HCT116 (cell line): ENCODE measurements around the gene UQCR11. TPM values are rescaled to one million over a fixed set of nuclear protein-coding genes. Genes with fewer than 3 reads are reported as not detected.

Source experiments
- ATAC-seq: fragments of 200-7000 bp; cut with Tn5 transposase; 2 replicates; pipeline ENCODE4 v1.9.1; 2020; ENCODE audit warnings: mild to moderate bottlenecking, moderate library complexity
- BruUV-seq: library from RNA; stranded (reverse); fragments of 400-500 nt; replicated peaks from 2 replicates; lab custom pipeline; 2021; lab: Mats Ljungman, UMichigan
- CTCF ChIA-PET: fragments of 300-600 bp; sonication (Branson Sonifier 250); formaldehyde crosslinking; loops from one replicate; lab custom pipeline; 2021; ENCODE audit warnings: antibody characterized with exemption; lab: Charles Lee
- POLR2A ChIA-PET: fragments of 300-600, 350-600 bp; sonication (Branson Sonifier 250); formaldehyde crosslinking; loops from one replicate; lab custom pipeline; 2021; ENCODE audit warnings: antibody characterized with exemption; lab: Charles Lee
- RAD21 ChIA-PET, 2 experiments: fragments of 300-600 bp; sonication (Branson Sonifier 250); formaldehyde crosslinking; loops; one replicate each; lab custom pipeline; 2023; ENCODE audit warnings: low total read pairs in 2 of 2; ENCODE audit not compliant: uncharacterized antibody in 2 of 2, unreplicated experiment in 2 of 2, low non-redundant PET in 1 of 2; lab: Charles Lee
- DNase-seq: peaks from one replicate; pipeline ENCODE4 v3.0.0-alpha.2; 2010; ENCODE audit warnings: low read depth, low spot score
- H2AFZ ChIP-seq: fragments of 200-600 bp; shearing (Covaris generic), sonication (generic); 2 replicates; pipeline ENCODE4 v1.6.1; 2017; ENCODE audit warnings: low read depth, mixed run types, mixed read lengths, antibody characterized with exemption, low read length; ENCODE audit not compliant: poor library complexity, severe bottlenecking
- H3K27ac ChIP-seq: 2 replicates; pipeline ENCODE4 v1.5.1; 2012; ENCODE audit warnings: low read depth, low read length
- H3K27me3 ChIP-seq: fragments of 200-600 bp; sonication (generic); 2 replicates; pipeline ENCODE4 v1.6.1; 2016; ENCODE audit warnings: mixed run types, low read length, mixed read lengths; ENCODE audit not compliant: insufficient read depth
- H3K36me3 ChIP-seq, 2 experiments: fragments of 200-500 bp in 1 of 2; fragments of 200-600 bp in 1 of 2; sonication (Bioruptor generic) in 1 of 2; sonication (generic) in 1 of 2; 2 replicates each; pipeline versions ENCODE4 v1.5.1 to v1.6.1; 2014 to 2016; ENCODE audit warnings: low read length in 2 of 2, inconsistent platforms in 1 of 2, mixed read lengths in 1 of 2, mixed run types in 1 of 2; ENCODE audit not compliant: insufficient read depth in 2 of 2, control insufficient read depth in 1 of 2
- H3K4me1 ChIP-seq, 2 experiments: fragments of 200-600 bp in 1 of 2; sonication (generic) in 1 of 2; 2 replicates each; pipeline versions ENCODE4 v1.5.1 to v1.6.1; 2012 to 2017; ENCODE audit warnings: low read length in 2 of 2, inconsistent platforms in 1 of 2, mild to moderate bottlenecking in 1 of 2, mixed read lengths in 1 of 2, mixed run types in 1 of 2, moderate library complexity in 1 of 2; ENCODE audit not compliant: insufficient read depth in 2 of 2, control insufficient read depth in 1 of 2
- H3K4me2 ChIP-seq: fragments of 200-600 bp; sonication (generic); 2 replicates; pipeline ENCODE4 v1.6.1; 2017; ENCODE audit warnings: mixed run types, low read length, mixed read lengths
- H3K4me3 ChIP-seq, 2 experiments: fragments of 200-600 bp in 1 of 2; sonication (generic) in 1 of 2; replicated peaks in 1 of 2; 2 replicates each; pipeline ENCODE4 v1.5.1; 2011 to 2016; ENCODE audit warnings: low read length in 2 of 2, control low read depth in 1 of 2, low read depth in 1 of 2, mild to moderate bottlenecking in 1 of 2, mixed read lengths in 1 of 2, mixed run types in 1 of 2
- H3K79me2 ChIP-seq: fragments of 200-600 bp; sonication (generic); 2 replicates; pipeline ENCODE4 v1.6.1; 2017; ENCODE audit warnings: mild to moderate bottlenecking, mixed run types, low read length, moderate library complexity, mixed read lengths; ENCODE audit not compliant: insufficient read depth
- H3K9ac ChIP-seq: fragments of 200-600 bp; sonication (generic); 2 replicates; pipeline ENCODE4 v1.6.1; 2016; ENCODE audit warnings: low read length, mixed read lengths
- H3K9me2 ChIP-seq: fragments of 200-600 bp; sonication (generic), shearing (Covaris generic); 2 replicates; pipeline ENCODE4 v1.6.1; 2017; ENCODE audit warnings: mixed run types, mild to moderate bottlenecking, moderate library complexity; ENCODE audit not compliant: insufficient read depth
- H3K9me3 ChIP-seq, 2 experiments: fragments of 200-500 bp in 1 of 2; fragments of 200-600 bp in 1 of 2; sonication (Bioruptor generic) in 1 of 2; sonication (generic) in 1 of 2; 2 replicates each; pipeline ENCODE4 v1.6.1; 2014 to 2017; ENCODE audit warnings: low read length in 2 of 2, mixed read lengths in 2 of 2, inconsistent platforms in 1 of 2, low read depth in 1 of 2, mild to moderate bottlenecking in 1 of 2, mixed run types in 1 of 2, moderate library complexity in 1 of 2; ENCODE audit not compliant: control insufficient read depth in 1 of 2, insufficient read depth in 1 of 2
- H4K20me1 ChIP-seq: fragments of 200-600 bp; sonication (generic), shearing (Covaris generic); 2 replicates; pipeline ENCODE4 v1.6.1; 2017; ENCODE audit warnings: mixed run types, mild to moderate bottlenecking, moderate library complexity; ENCODE audit not compliant: insufficient read depth
- ATF3 ChIP-seq: IDR thresholded peaks from 2 replicates; pipeline ENCODE4 v1.6.1; 2012
- CBX3 ChIP-seq: IDR thresholded peaks from 2 replicates; pipeline ENCODE4 v1.6.1; 2012; ENCODE audit warnings: low read depth
- CEBPB ChIP-seq: IDR thresholded peaks from 2 replicates; pipeline ENCODE4 v1.6.1; 2012; ENCODE audit warnings: low read depth
- EGR1 ChIP-seq: IDR thresholded peaks from 2 replicates; pipeline ENCODE4 v1.6.1; 2012; ENCODE audit warnings: low read depth
- ELF1 ChIP-seq: IDR thresholded peaks from 2 replicates; pipeline ENCODE4 v1.6.1; 2012; ENCODE audit warnings: low read depth, borderline replicate concordance
- EZH2 ChIP-seq: fragments of 200-600 bp; sonication (generic); IDR thresholded peaks from 2 replicates; pipeline ENCODE4 v1.6.1; 2017; ENCODE audit warnings: antibody characterized with exemption, mixed run types
- FOSL1 ChIP-seq: IDR thresholded peaks from 2 replicates; pipeline ENCODE4 v1.6.1; 2012; ENCODE audit warnings: low read depth
- JUND ChIP-seq: IDR thresholded peaks from 2 replicates; pipeline ENCODE4 v1.6.1; 2012
- MAX ChIP-seq: IDR thresholded peaks from 2 replicates; pipeline ENCODE4 v1.6.1; 2012
- POLR2A ChIP-seq: IDR thresholded peaks from 2 replicates; pipeline ENCODE4 v1.7.0; 2011; ENCODE audit warnings: borderline replicate concordance; ENCODE audit not compliant: insufficient read depth, insufficient read length; ENCODE audit errors: extremely low read depth
- POLR2AphosphoS5 ChIP-seq: IDR thresholded peaks from 2 replicates; pipeline ENCODE4 v1.6.1; 2011; ENCODE audit warnings: mild to moderate bottlenecking, low read depth, low read length, moderate library complexity
- RAD21 ChIP-seq: IDR thresholded peaks from 2 replicates; pipeline ENCODE4 v1.6.1; 2012; ENCODE audit warnings: low read depth, mild to moderate bottlenecking
- SIN3A ChIP-seq: IDR thresholded peaks from 2 replicates; pipeline ENCODE4 v1.6.1; 2012; ENCODE audit warnings: low read depth
- TCF7L2 ChIP-seq: IDR thresholded peaks from 2 replicates; pipeline ENCODE4 v1.7.0; 2011; ENCODE audit warnings: borderline replicate concordance, inconsistent platforms; ENCODE audit not compliant: insufficient read depth, insufficient read length; ENCODE audit errors: extremely low read depth
- YY1 ChIP-seq: IDR thresholded peaks from 2 replicates; pipeline ENCODE4 v1.6.1; 2011; ENCODE audit warnings: low read length, low read depth, moderate library complexity, mild to moderate bottlenecking; ENCODE audit not compliant: insufficient replicate concordance; ENCODE audit errors: extremely low read depth
- ZFX ChIP-seq: fragments of 450-650 bp; IDR thresholded peaks from 2 replicates; pipeline ENCODE4 v1.6.1; 2017
- ZNF274 ChIP-seq: fragments of 200-500 bp; sonication (Bioruptor generic); IDR thresholded peaks from 2 replicates; pipeline ENCODE4 v1.6.1; 2014; ENCODE audit warnings: mild to moderate bottlenecking, low read depth, low read length, inconsistent platforms
- intact Hi-C: fragments of 100-400 bp; cut with micrococcal nuclease; formaldehyde crosslinking; loops from 2 replicates; pipeline ENCODE4 v1.10.0; 2022
- total RNA-seq: library from RNA; stranded (reverse); gene quantifications from one replicate; pipeline ENCODE4 v1.2.1, GENCODE V29; 2021; ENCODE audit not compliant: unreplicated experiment
- TF ChIP-seq, protein P1 (sequence below): IDR thresholded peaks from 2 replicates; pipeline ENCODE4 v1.6.1; 2012; ENCODE audit warnings: low read depth

Gene UQCR11
- total RNA-seq, 1 experiment from 2014 or later, result 303 TPM

DNA sequence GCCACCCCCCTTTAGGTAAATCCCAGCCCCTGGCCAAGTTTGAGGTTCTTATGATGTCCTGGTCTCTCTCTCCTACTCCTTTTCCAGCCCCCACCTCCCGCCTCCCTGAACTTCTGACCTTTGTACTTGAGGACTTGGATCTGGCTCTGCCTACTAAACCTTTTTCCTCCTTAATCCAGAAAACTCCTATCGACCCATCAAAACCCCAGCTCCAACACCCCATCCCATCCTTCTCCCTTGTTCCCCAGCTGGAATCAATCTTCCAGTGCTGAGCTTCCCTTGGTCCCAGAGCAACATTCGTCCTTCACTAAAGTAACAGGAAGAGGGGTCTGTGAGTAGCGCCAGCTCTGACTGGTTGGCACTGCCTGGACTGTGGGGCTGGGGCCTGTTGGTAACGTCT is 17.3 kb upstream of the UQCR11 start:
- Histone ChIP-seq H3K9ac (no peak overlapping the region), H2AFZ (no peak overlapping the region), H3K79me2 (peaks cover 7% of the 10 kb centered on the region; the same call in 1 of the 2 replicates), H3K36me3 (peaks cover 14 to 41% of the 10 kb centered on the region in 2 experiments; a peak in 3 of 4 replicates), H3K4me3 (no peak overlapping the region)
- intact Hi-C loops, result no loop called here
- ChIA-PET CTCF (no interaction called here), RAD21 (no interaction called here)
- no TSS peak for BruUV-seq
- TF ChIP-seq ATF3, result no peak
- TF ChIP-seq TCF7L2, result no peak
- no peak for TF ChIP-seq CEBPB
- no peak for TF ChIP-seq FOSL1
- TF ChIP-seq ZFX, result no peak
- TF ChIP-seq EZH2, result no peak
- no peak for TF ChIP-seq EGR1
- TF ChIP-seq POLR2A, result no peak
- TF ChIP-seq RAD21, result no peak
- TF ChIP-seq JUND, result no peak
- TF ChIP-seq, protein P1, sequence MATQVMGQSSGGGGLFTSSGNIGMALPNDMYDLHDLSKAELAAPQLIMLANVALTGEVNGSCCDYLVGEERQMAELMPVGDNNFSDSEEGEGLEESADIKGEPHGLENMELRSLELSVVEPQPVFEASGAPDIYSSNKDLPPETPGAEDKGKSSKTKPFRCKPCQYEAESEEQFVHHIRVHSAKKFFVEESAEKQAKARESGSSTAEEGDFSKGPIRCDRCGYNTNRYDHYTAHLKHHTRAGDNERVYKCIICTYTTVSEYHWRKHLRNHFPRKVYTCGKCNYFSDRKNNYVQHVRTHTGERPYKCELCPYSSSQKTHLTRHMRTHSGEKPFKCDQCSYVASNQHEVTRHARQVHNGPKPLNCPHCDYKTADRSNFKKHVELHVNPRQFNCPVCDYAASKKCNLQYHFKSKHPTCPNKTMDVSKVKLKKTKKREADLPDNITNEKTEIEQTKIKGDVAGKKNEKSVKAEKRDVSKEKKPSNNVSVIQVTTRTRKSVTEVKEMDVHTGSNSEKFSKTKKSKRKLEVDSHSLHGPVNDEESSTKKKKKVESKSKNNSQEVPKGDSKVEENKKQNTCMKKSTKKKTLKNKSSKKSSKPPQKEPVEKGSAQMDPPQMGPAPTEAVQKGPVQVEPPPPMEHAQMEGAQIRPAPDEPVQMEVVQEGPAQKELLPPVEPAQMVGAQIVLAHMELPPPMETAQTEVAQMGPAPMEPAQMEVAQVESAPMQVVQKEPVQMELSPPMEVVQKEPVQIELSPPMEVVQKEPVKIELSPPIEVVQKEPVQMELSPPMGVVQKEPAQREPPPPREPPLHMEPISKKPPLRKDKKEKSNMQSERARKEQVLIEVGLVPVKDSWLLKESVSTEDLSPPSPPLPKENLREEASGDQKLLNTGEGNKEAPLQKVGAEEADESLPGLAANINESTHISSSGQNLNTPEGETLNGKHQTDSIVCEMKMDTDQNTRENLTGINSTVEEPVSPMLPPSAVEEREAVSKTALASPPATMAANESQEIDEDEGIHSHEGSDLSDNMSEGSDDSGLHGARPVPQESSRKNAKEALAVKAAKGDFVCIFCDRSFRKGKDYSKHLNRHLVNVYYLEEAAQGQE, result no peak
- no peak for TF ChIP-seq ELF1
- no peak for TF ChIP-seq ZNF274
- no peak for TF ChIP-seq YY1
- TF ChIP-seq MAX, result no peak
- no peak for TF ChIP-seq SIN3A
- TF ChIP-seq POLR2AphosphoS5, result no peak
- no peak for TF ChIP-seq CBX3
- TF ChIP-seq, all 23 proteins: peak for 0
- ATAC-seq (no peak), DNase-seq (no peak)
- H3K4me1 ChIP-seq, result peaks cover 0 to 5% of the 10 kb centered on the region in 2 experiments; a peak in 1 of 4 replicates
- H3K9me2 ChIP-seq, result no peaks in the 10 kb centered on the region
- H3K9me3 ChIP-seq, result no peaks in the 10 kb centered on the region
- no peaks in the 10 kb centered on the region for H3K27me3 ChIP-seq
- peak overlapping the region; percentile 26; the same call in 1 of the 2 replicates for H3K27ac ChIP-seq
- no peaks in the 10 kb centered on the region for H4K20me1 ChIP-seq
- no peak overlapping the region for H3K4me2 ChIP-seq
- POLR2A ChIA-PET, result no interaction called here
